NK-92 (cell line): ENCODE measurements around the gene EIPR1.

Experiments
- DNase-seq: peaks from one replicate; lab custom pipeline; 2025; ENCODE audit not compliant: unreplicated experiment; lab: John Stamatoyannopoulos, UW

Gene EIPR1

GRCh38 chr2:3377612-3378432 is at the start of gene EIPR1:
Gene EIPR1, minus strand, starts transcription at chr2:3377818. Its CDS starts 129 bp downstream, at chr2:3377689.
- peak; percentile 62 for DNase-seq

- no peak for DNase-seq
Measured at GRCh38 chr2:3427272-3427671, 49.7 kb upstream of the EIPR1 start.

- DNase-seq = no peak
Measured at GRCh38 chr2:3426615-3427014, 49.0 kb upstream of the EIPR1 start.

GRCh38 chr2:3424171-3424795 is 46.7 kb upstream of the EIPR1 start:
- no peak for DNase-seq

DNA sequence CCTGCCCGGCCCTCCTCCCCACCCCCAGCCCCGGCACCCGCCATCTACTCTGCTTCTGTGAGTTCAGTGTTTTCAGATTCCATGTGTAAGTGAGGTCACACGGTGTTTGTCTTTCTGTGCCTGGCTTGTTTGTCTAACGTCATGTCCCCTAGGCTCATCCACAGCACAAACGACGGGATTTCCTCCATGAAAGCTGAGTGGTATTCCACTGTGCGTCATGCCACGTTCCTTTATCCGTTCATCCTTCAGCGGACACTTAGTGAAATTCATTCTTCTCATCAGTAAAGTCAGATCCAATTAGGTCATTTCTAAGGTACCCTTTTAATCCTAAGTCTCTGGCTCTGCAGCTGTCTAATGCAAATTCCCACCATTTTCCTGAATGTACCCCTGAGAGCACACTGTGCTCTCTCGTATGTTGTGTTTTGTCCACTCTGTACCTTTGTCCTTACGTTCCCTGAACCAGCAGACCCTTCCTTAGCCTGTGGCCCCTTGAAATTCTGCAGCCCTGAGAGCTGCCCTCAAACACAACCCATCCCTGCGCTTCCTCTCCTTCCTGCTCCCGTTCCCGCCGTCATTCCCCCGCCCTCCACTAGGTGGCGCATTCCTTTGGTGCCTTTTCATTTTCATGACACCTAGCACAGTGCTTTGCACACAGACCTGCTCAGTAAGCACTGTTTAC is 46.0 kb upstream of the EIPR1 start:
- DNase-seq = no peak

- no peak for DNase-seq
Measured at GRCh38 chr2:3422161-3422779, 44.7 kb upstream of the EIPR1 start.

GRCh38 chr2:3421580-3421979 is 44.0 kb upstream of the EIPR1 start:
- DNase-seq = no peak

DNA sequence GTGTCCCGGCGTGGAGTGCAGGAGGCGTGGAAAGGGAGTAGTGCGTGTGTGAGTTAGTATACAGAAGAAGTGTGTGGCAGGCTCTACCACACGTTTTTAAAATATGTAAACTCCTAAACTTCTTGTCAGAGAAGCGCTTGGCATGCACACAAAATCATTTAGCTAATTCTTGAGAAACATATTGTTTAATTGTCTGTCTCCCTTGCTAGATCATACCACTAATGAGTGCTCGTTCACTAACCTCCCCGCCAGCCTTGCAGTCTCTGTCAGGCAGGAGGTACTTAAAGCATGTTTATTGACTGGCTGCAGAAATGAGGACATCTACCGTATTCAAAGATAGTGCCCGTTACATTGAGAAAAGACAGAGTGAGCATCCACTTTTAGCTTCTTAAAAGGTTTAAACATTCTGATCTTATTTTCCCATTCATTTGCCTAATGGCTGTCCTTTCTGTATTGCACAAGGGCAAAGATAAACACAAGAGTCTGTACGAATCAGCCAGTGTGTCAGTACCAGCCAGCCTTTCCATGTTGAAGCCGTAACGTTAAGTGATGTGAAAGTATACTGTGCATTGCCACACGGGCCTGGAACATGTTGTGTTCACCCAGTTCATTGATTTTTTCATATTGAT is 43.3 kb upstream of the EIPR1 start:
- no peak for DNase-seq

GRCh38 chr2:3420076-3420768 is 42.6 kb upstream of the EIPR1 start:
- no peak for DNase-seq

DNA sequence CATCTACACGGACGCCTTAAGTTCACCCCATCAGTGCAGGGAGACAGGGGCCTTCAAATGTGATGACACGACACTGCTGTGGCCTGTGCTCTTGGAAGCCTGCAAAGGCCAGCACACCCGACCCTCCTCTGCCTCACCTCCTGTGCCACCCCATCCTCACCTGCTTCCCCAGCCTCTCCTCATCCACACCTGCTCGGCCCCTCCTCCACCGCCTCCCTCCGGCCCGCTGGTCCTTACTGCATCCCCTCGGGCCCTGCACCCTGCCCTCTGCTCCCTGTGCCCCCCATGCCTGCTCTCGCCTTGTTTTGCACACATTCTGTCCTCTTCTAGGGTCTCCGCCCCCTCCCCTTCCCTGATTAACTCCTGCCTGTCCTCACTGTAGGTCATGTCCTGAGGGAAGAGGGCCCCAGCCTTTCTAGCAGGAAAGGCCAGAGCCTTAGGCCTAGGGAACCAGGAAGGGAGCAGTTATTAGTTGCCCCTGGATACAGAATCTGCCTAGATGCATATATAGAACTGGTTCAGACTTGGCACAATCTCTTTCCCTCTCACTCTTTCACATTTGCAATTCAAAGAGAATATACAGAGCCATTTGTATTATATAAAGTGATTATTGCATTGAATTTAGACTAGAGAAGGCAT is 41.3 kb upstream of the EIPR1 start:
- no peak for DNase-seq

- no peak for DNase-seq
Measured at GRCh38 chr2:3414133-3414860, 36.7 kb upstream of the EIPR1 start.

DNA sequence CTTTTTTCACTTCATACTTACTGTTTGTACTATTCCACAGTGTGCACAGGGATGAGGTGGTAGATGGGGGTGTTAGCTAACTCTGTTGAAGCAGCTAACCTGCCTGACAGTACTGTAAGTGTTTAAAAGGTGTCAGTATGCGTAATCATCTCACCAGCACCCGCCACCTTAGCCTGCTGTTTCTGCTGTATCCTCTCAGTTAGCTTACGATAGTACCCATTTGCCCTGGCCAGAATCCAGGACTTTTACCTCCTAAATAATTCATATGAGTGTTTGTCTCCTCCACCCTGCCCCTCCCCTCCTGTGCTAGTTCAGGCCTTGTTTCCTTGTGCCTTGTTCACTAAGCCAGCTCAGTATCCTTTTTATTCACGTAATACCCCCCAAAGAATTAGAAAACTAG is 36.1 kb upstream of the EIPR1 start:
- DNase-seq = no peak

DNA sequence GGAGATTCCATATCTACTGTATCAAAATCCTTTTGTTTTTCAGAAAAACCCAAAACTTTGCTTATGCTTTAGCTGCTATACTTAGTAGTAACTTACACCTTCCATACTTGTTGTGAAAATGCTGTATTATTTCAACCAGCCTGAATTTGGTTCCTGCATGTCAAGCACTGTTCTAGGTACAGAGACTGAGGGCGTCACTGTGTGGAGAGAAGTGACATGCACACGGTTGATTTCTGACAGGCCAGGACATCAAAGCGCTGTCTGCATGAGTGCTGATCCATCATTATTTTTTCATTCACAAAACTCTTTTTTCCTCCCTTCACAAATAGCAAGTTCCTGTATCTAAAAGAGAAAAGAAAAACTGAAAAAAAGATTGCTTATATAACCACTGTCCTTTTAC is 33.5 kb upstream of the EIPR1 start:
- no peak for DNase-seq

DNA sequence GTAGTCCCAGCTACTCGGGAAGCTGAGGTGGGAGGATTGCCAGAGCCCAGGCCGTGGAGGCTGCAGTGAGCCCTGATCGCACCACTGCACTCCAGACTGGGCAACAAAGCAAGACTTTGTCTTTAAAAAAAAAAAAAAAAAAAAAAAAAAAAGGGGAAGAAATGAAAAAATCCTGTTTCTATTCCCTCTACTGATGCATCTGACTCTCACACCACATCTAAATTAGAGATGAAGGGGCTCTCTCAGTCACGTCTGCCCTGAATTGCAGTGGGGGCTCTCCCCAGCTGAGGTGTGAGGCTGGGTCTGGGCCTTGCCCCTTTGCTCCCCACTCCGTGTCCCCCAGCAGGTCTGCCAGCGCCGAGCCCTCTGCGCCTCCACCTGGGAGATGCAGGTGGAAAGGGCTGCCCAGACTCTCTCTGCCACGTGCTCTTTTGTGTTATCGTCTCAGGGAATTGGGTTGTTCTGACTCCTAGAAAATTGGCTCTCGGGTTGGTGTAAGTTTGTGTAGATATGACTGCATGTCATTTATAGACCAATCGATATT is 32.1 kb upstream of the EIPR1 start:
- no peak for DNase-seq

DNA sequence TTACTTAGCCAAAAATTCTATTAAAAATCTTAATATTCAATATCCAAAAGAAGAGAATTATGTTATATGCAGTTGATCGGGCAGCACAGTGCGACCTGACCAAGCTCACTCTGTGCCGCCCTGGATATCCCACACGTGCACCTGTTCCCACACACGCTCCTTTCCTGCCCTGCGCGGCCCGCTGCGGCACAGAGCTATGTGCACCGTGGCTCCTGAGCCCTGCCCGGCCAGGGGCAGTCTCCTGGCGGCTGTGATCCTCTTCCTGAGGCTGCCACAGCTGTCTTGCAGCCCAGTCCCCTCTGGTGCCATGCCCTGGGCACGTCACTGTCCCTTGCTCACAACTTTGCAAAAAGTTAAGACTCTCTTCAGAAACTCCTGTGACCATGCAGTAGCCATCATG is 31.2 kb upstream of the EIPR1 start:
- DNase-seq = no peak

GRCh38 chr2:3406501-3406900 is 28.9 kb upstream of the EIPR1 start:
- no peak for DNase-seq

DNA sequence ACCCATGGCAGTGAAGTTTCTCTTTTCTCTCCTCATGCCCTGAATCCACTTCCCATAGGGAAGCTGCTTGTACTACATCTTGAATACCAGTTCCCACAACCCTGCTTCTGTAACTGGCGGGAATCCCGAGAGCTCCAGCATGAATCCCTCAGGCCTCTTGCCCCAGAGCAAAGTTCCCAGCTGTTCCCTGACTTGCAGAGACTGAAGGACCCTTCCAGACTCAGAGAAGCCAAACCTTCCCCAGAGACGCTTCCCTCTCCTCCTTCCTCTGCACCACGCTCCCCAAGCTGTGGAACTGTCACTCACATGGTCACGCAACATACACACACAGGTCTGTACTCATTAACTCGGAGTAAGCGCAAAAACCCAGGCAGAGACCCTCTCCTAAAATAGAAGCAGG is 28.3 kb upstream of the EIPR1 start:
- DNase-seq = no peak

DNA sequence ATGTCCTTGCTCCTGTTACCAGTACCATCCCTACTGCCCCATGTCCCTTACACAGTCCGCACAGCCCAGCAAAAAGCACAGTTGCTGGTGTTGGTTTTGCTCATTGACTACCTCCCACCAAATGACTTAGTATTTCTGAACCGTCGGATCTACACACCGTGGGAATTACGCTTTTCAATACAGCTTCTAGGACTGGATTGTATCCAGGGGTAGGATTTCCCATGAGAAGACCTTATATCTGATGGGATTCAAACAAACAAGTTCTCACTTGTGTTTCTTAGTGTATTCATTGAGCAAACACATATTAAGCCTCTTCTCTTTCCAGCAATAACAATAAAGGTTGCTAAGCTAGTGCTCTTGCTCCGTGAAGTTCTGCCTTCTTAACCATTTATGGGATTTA is 27.7 kb upstream of the EIPR1 start:
- DNase-seq = no peak

GRCh38 chr2:3404349-3404894 is 26.8 kb upstream of the EIPR1 start:
- no peak for DNase-seq
